Activated B cell treated with CpG ODN at 0.5 μM for 24 hours (primary cell): ENCODE measurements around the gene FBXW9. TPM values are rescaled to one million over a fixed set of nuclear protein-coding genes. Genes with fewer than 3 reads are reported as not detected.

Experiments used
- ATAC-seq: fragments of 200-7000 bp; cut with Tn5 transposase; one replicate; pipeline ENCODE4 v1.10.0; 2021; ENCODE audit warnings: low read depth, mild to moderate bottlenecking, moderate library complexity
- CTCF ChIA-PET: fragments of 350-600 bp; sonication (Branson Sonifier 250); formaldehyde crosslinking; loops from one replicate; lab custom pipeline; 2021; ENCODE audit warnings: antibody characterized with exemption; lab: Charles Lee
- POLR2A ChIA-PET: fragments of 350-600 bp; sonication (Branson Sonifier 250); formaldehyde crosslinking; loops from one replicate; lab custom pipeline; 2021; ENCODE audit warnings: antibody characterized with exemption; lab: Charles Lee
- DNase-seq: peaks from one replicate; pipeline ENCODE4 v3.0.0; 2022
- H3K27ac Mint-ChIP-seq: one replicate; pipeline ENCODE4 v1.8.0; 2020; ENCODE audit warnings: mixed read lengths
- H3K27me3 Mint-ChIP-seq: one replicate; pipeline ENCODE4 v1.8.0; 2021; ENCODE audit warnings: mixed read lengths
- H3K36me3 Mint-ChIP-seq: one replicate; pipeline ENCODE4 v1.8.0; 2021; ENCODE audit warnings: low read depth, mixed read lengths
- H3K4me1 Mint-ChIP-seq: one replicate; pipeline ENCODE4 v1.8.0; 2021; ENCODE audit warnings: mixed read lengths
- H3K4me3 Mint-ChIP-seq: one replicate; pipeline ENCODE4 v1.8.0; 2020; ENCODE audit warnings: mild to moderate bottlenecking, mixed read lengths
- H3K9me3 Mint-ChIP-seq: one replicate; pipeline ENCODE4 v1.8.0; 2020; ENCODE audit warnings: mixed read lengths
- CTCF ChIP-seq: fragments of 200-600 bp; IDR thresholded peaks from one replicate; pipeline ENCODE4 v1.8.0; 2022; ENCODE audit warnings: antibody characterized with exemption, mild to moderate bottlenecking
- intact Hi-C: fragments of 100-400 bp; cut with micrococcal nuclease; formaldehyde crosslinking; loops from one replicate; pipeline ENCODE4 v1.15.1; 2024
- total RNA-seq: library from RNA; stranded (reverse); gene quantifications from 2 replicates; pipeline ENCODE4 v1.2.3, GENCODE V29; 2022

Gene FBXW9
- total RNA-seq, 1 donor from 2014 or later = 5.2 TPM

- Mint-ChIP-seq H3K4me1 (peaks cover 64% of the 10 kb centered on the region), H3K4me3 (peak overlapping the region; percentile 97), H3K9me3 (no peaks in the 10 kb centered on the region), H3K27me3 (no peaks in the 10 kb centered on the region), H3K36me3 (peaks cover 50% of the 10 kb centered on the region), H3K27ac (peak overlapping the region; percentile 100)
- peak; percentile 70 for DNase-seq
- peak; percentile 10 for ATAC-seq
- ChIA-PET CTCF (interaction anchor here (1.2 to 9.7 kb wide), 2 partner anchors 106 to 107 kb away, joined by 3 to 67 read pairs; no protein-coding TSS in a partner anchor), POLR2A (interaction anchor here (0.5 to 5.4 kb wide), 19 partner anchors 12 to 229 kb away, joined by 3 to 51 read pairs (median 5); partner anchors contain the start of genes DHPS, FBXW9, JUNB and TNPO2)
- intact Hi-C loops = loop anchor here (1.0 to 5.0 kb wide), 5 partner anchors 12 to 745 kb away; partner anchors contain the start of genes DHPS, TNPO2, ZNF563 and ZNF700
- TF ChIP-seq CTCF = no peak
Measured at GRCh38 chr19:12669270-12670158, 26.9 kb downstream of the FBXW9 start.

DNA sequence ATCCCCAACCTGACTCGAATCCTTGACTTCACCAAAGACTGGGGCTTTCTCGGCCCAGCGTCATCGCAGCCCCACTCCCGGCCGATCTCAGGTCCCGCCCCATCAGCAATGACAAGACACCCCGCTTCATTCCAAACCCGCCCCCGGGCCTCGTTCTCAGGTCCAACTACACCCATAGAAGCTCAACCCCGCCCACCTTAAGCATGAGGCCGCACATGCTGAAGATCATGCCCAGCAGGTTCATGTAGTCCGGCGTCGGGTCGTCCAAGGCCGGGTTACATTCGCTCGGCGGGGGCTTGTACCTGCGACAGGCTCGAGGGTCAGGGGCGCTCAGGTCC is 27.5 kb downstream of the FBXW9 start:
- H3K27me3 Mint-ChIP-seq = no peaks in the 10 kb centered on the region
- H3K4me1 Mint-ChIP-seq = peaks cover 68% of the 10 kb centered on the region
- H3K9me3 Mint-ChIP-seq = no peaks in the 10 kb centered on the region
- ChIA-PET CTCF (interaction anchor here (1.2 to 1.5 kb wide), 2 partner anchors 29 to 105 kb away, joined by 3 to 4 read pairs; no protein-coding TSS in a partner anchor), POLR2A (interaction anchor here (0.5 to 5.4 kb wide), 18 partner anchors 11 to 228 kb away, joined by 3 to 51 read pairs (median 6); partner anchors contain the start of genes DHPS, FBXW9, JUNB and TNPO2)
- ATAC-seq (no peak), DNase-seq (no peak)
- TF ChIP-seq CTCF = no peak
- H3K27ac Mint-ChIP-seq = peak overlapping the region; percentile 100
- peak overlapping the region; percentile 97 for H3K4me3 Mint-ChIP-seq
- peaks cover 50% of the 10 kb centered on the region for H3K36me3 Mint-ChIP-seq
- intact Hi-C loops = loop anchor here (1.0 to 5.0 kb wide), 5 partner anchors 12 to 744 kb away; partner anchors contain the start of genes DHPS, TNPO2, ZNF563 and ZNF700

DNA sequence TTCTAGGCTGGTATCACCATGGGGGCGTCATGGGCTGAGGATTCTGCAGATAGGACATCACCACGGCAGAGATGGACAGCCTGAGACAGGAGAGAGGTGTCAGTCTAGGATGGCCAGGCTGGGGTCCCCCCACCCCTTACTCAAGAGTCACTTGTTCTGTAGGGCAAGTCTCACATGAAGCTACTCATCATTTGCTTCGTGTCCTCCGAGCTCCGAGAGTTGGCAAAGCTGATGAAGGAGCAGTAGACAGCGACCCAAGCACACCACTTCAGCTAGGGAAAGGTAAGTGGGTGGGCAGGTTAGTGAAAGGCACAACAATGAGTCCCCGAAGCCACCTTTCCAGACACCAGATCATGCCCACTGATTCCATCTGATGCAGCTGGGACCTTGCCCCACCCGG is 28.1 kb downstream of the FBXW9 start:
- Mint-ChIP-seq H3K4me1 (peaks cover 74% of the 10 kb centered on the region), H3K4me3 (peak overlapping the region; percentile 97)
- CTCF ChIA-PET = interaction anchor here (1.2 to 1.5 kb wide), 2 partner anchors 28 to 105 kb away, joined by 3 to 4 read pairs; no protein-coding TSS in a partner anchor

GRCh38 chr19:12667731-12668302 is 28.6 kb downstream of the FBXW9 start:
- no peak for TF ChIP-seq CTCF
- Mint-ChIP-seq H3K27me3 (no peaks in the 10 kb centered on the region), H3K4me1 (peaks cover 74% of the 10 kb centered on the region), H3K27ac (peak overlapping the region; percentile 100), H3K4me3 (peak overlapping the region; percentile 97), H3K9me3 (no peaks in the 10 kb centered on the region), H3K36me3 (peaks cover 53% of the 10 kb centered on the region)
- POLR2A ChIA-PET = interaction anchor here (0.6 to 2.2 kb wide), 4 partner anchors 10 to 104 kb away, joined by 3 to 20 read pairs (median 6); partner anchors contain the start of genes ZNF490 and ZNF791
- intact Hi-C loops = loop anchor here (2.0 to 5.0 kb wide), 4 partner anchors 54 to 743 kb away; partner anchors contain the start of genes TNPO2, ZNF563 and ZNF700
- CTCF ChIA-PET = interaction anchor here (1.5 kb wide), 1 partner anchor 28 kb away, joined by 4 read pairs; no protein-coding TSS in a partner anchor
- ATAC-seq = no peak
- no peak for DNase-seq

More for the DNA sequence above, 28.1 kb downstream of the FBXW9 start:
- ATAC-seq = no peak
- DNase-seq = no peak
- POLR2A ChIA-PET = interaction anchor here (0.5 to 5.4 kb wide), 10 partner anchors 10 to 123 kb away, joined by 3 to 51 read pairs (median 6); partner anchors contain the start of genes DHPS, JUNB, TNPO2 and ZNF490
- H3K27me3 Mint-ChIP-seq = no peaks in the 10 kb centered on the region
- intact Hi-C loops = loop anchor here (2.0 to 5.0 kb wide), 4 partner anchors 54 to 744 kb away; partner anchors contain the start of genes TNPO2, ZNF563 and ZNF700
- peaks cover 50% of the 10 kb centered on the region for H3K36me3 Mint-ChIP-seq
- H3K27ac Mint-ChIP-seq = peak overlapping the region; percentile 100
- no peaks in the 10 kb centered on the region for H3K9me3 Mint-ChIP-seq
- TF ChIP-seq CTCF = no peak
